Naive thymus-derived CD4-positive, alpha-beta T cell (primary cell): Measurements from ENCODE around the gene PABPN1L. TPM values are rescaled to one million over a fixed set of nuclear protein-coding genes. Genes with fewer than 3 reads are reported as not detected.
"Not testable (repeated sequence)": the region's sequence is repeated elsewhere in the genome, so short reads cannot be mapped to it uniquely, and the experiment has no call there.

Experiments used
- ATAC-seq: fragments of 150-1000 bp; cut with Tn5 transposase; 2 replicates; pipeline ENCODE4 v1.10.0; 2021; ENCODE audit warnings: mild to moderate bottlenecking, moderate library complexity
- CTCF ChIA-PET: fragments of 350-600 bp; sonication (Branson Sonifier 250); formaldehyde crosslinking; loops from one replicate; lab custom pipeline; 2021; ENCODE audit warnings: antibody characterized with exemption; lab: Charles Lee
- POLR2A ChIA-PET: fragments of 350-600 bp; sonication (Branson Sonifier 250); formaldehyde crosslinking; loops from one replicate; lab custom pipeline; 2021; ENCODE audit warnings: antibody characterized with exemption, inconsistent platforms; lab: Charles Lee
- DNase-seq, 9 donors: peaks; one replicate each; pipeline versions ENCODE4 v3.0.0 to v3.0.0-alpha.2; 2020 to 2022; ENCODE audit warnings: mixed read lengths in 1 of 9
- H3K27ac ChIP-seq: one replicate; pipeline ENCODE4 v1.7.0; 2013; ENCODE audit warnings: mild to moderate bottlenecking, low read depth, low read length, moderate library complexity
- H3K27me3 ChIP-seq, 2 donors: one replicate each; pipeline ENCODE4 v1.7.0; 2013; ENCODE audit warnings: low read length in 2 of 2, mild to moderate bottlenecking in 2 of 2, moderate library complexity in 2 of 2; ENCODE audit not compliant: control insufficient read depth in 2 of 2, insufficient read depth in 2 of 2
- H3K36me3 ChIP-seq, 3 experiments: 1 replicate in 2 of 3; 2 replicates in 1 of 3; pipeline ENCODE4 v1.7.0; 2013; ENCODE audit warnings: low read length in 3 of 3, mild to moderate bottlenecking in 3 of 3, moderate library complexity in 1 of 3; ENCODE audit not compliant: insufficient read depth in 3 of 3, control insufficient read depth in 2 of 3
- H3K4me1 ChIP-seq, 2 donors: one replicate each; pipeline ENCODE4 v1.7.0; 2013; ENCODE audit warnings: low read length in 2 of 2, mild to moderate bottlenecking in 2 of 2, moderate library complexity in 1 of 2; ENCODE audit not compliant: control insufficient read depth in 2 of 2, insufficient read depth in 2 of 2
- H3K4me3 ChIP-seq: 2 replicates; pipeline ENCODE4 v1.7.0; 2013; ENCODE audit warnings: mild to moderate bottlenecking, low read length
- H3K9me3 ChIP-seq, 3 experiments: 1 replicate in 2 of 3; 2 replicates in 1 of 3; pipeline ENCODE4 v1.7.0; 2013; ENCODE audit warnings: low read length in 3 of 3; ENCODE audit not compliant: control insufficient read depth in 2 of 3
- H3K27ac Mint-ChIP-seq, 9 donors: one replicate each; pipeline ENCODE4 v1.8.0; 2020 to 2022; ENCODE audit warnings: mixed read lengths in 9 of 9, mild to moderate bottlenecking in 8 of 9, moderate library complexity in 5 of 9, inconsistent platforms in 2 of 9
- H3K27me3 Mint-ChIP-seq, 5 donors: one replicate each; pipeline ENCODE4 v1.8.0; 2021 to 2022; ENCODE audit warnings: mixed read lengths in 5 of 5, mild to moderate bottlenecking in 1 of 5
- H3K36me3 Mint-ChIP-seq, 5 donors: one replicate each; pipeline ENCODE4 v1.8.0; 2020 to 2022; ENCODE audit warnings: mixed read lengths in 5 of 5, mild to moderate bottlenecking in 3 of 5, inconsistent platforms in 1 of 5
- H3K4me1 Mint-ChIP-seq, 7 donors: one replicate each; pipeline ENCODE4 v1.8.0; 2020 to 2022; ENCODE audit warnings: mixed read lengths in 7 of 7, mild to moderate bottlenecking in 3 of 7, inconsistent platforms in 1 of 7
- H3K4me3 Mint-ChIP-seq, 10 donors: one replicate each; pipeline ENCODE4 v1.8.0; 2020 to 2022; ENCODE audit warnings: mild to moderate bottlenecking in 10 of 10, mixed read lengths in 10 of 10, moderate library complexity in 6 of 10, inconsistent platforms in 2 of 10
- H3K9me3 Mint-ChIP-seq, 11 donors: one replicate each; pipeline ENCODE4 v1.8.0; 2020 to 2022; ENCODE audit warnings: mixed read lengths in 11 of 11, mild to moderate bottlenecking in 4 of 11, inconsistent platforms in 1 of 11, moderate library complexity in 1 of 11
- intact Hi-C, 2 donors: fragments of 100-400 bp; cut with micrococcal nuclease; formaldehyde crosslinking; loops; one replicate each; pipeline ENCODE4 v1.15.1; 2023
- polyA plus RNA-seq, 2 donors: library from polyadenylated mRNA; unstranded; fragments of 300-500 nt; fragmentation: Illumina TruSeq; gene quantifications; one replicate each; pipeline ENCODE4 v1.2.3, GENCODE V29; 2021
- total RNA-seq, 6 experiments: library from RNA in 5 of 6; stranded (reverse) in 5 of 6; gene quantifications; 1 replicate in 5 of 6; 2 replicates in 1 of 6; pipeline ENCODE4 v1.2.3 and lab custom pipeline; 2021 to 2026

The PABPN1L gene
- total and polyA plus RNA-seq, 7 experiments from 2014 or later = not detected

- POLR2A ChIA-PET = no interaction called here
- Histone ChIP-seq H3K4me1 (no peaks in the 10 kb centered on the region), H3K36me3 (peaks cover 0 to 56% (median 0%) of the 10 kb centered on the region in 3 experiments), H3K27ac (no peak overlapping the region), H3K9me3 (no peaks in the 10 kb centered on the region), H3K4me3 (no peak overlapping the region), H3K27me3 (no peaks in the 10 kb centered on the region)
- intact Hi-C loops = no loop called here
- H3K27me3 Mint-ChIP-seq = no peaks in the 10 kb centered on the region
- CTCF ChIA-PET = no interaction called here
- no peak overlapping the region for H3K27ac Mint-ChIP-seq
- ATAC-seq (no peak), DNase-seq (no peak)
- H3K4me3 Mint-ChIP-seq = no peak overlapping the region
- H3K4me1 Mint-ChIP-seq = no peaks in the 10 kb centered on the region
- H3K9me3 Mint-ChIP-seq = no peaks in the 10 kb centered on the region
- H3K36me3 Mint-ChIP-seq = peaks cover 0 to 6% (median 0%) of the 10 kb centered on the region in 5 donors
Observed at GRCh38 chr16:88825146-88825545, 41.3 kb downstream of the PABPN1L start.

GRCh38 chr16:88824256-88825077, 42.0 kb downstream of the PABPN1L start:
- CTCF ChIA-PET = no interaction called here
- Mint-ChIP-seq H3K9me3 (no peaks in the 10 kb centered on the region), H3K4me1 (no peaks in the 10 kb centered on the region), H3K36me3 (peaks cover 0 to 6% (median 0%) of the 10 kb centered on the region in 5 donors), H3K4me3 (no peak overlapping the region), H3K27ac (no peak overlapping the region), H3K27me3 (no peaks in the 10 kb centered on the region)
- POLR2A ChIA-PET = interaction anchor here (0.7 kb wide), 1 partner anchor 19 kb away, joined by 3 read pairs; no protein-coding TSS in a partner anchor
- Histone ChIP-seq H3K27ac (no peak overlapping the region), H3K27me3 (no peaks in the 10 kb centered on the region), H3K4me3 (no peak overlapping the region), H3K36me3 (peaks cover 0 to 53% (median 0%) of the 10 kb centered on the region in 3 experiments), H3K9me3 (no peaks in the 10 kb centered on the region), H3K4me1 (no peaks in the 10 kb centered on the region)
- intact Hi-C loops = no loop called here
- DNase-seq = no peak
- ATAC-seq = no peak

GRCh38 chr16:88823646-88824045, 42.8 kb downstream of the PABPN1L start:
- CTCF ChIA-PET, H3K27ac ChIP-seq, DNase-seq, H3K9me3 ChIP-seq, H3K4me3 Mint-ChIP-seq, H3K27me3 ChIP-seq, H3K27me3 Mint-ChIP-seq, intact Hi-C loops, H3K27ac Mint-ChIP-seq, H3K4me1 ChIP-seq, H3K36me3 Mint-ChIP-seq, H3K4me3 ChIP-seq, H3K4me1 Mint-ChIP-seq, H3K9me3 Mint-ChIP-seq, ATAC-seq: not testable (repeated sequence)
- H3K36me3 ChIP-seq = peaks cover 0 to 51% (median 0%) of the 10 kb centered on the region in 3 experiments
- POLR2A ChIA-PET = interaction anchor here (0.7 kb wide), 1 partner anchor 18 kb away, joined by 3 read pairs; no protein-coding TSS in a partner anchor

GRCh38 chr16:88822281-88823040, 44.0 kb downstream of the PABPN1L start:
- Mint-ChIP-seq H3K9me3 (no peaks in the 10 kb centered on the region), H3K27ac (peak overlapping the region in 1 of 9 donors; percentile 18), H3K36me3 (peaks cover 0 to 6% (median 0%) of the 10 kb centered on the region in 5 donors), H3K27me3 (no peaks in the 10 kb centered on the region), H3K4me1 (no peaks in the 10 kb centered on the region), H3K4me3 (no peak overlapping the region)
- Histone ChIP-seq H3K4me3 (no peak overlapping the region), H3K9me3 (no peaks in the 10 kb centered on the region), H3K36me3 (peaks cover 0 to 42% (median 0%) of the 10 kb centered on the region in 3 experiments), H3K4me1 (no peaks in the 10 kb centered on the region), H3K27me3 (no peaks in the 10 kb centered on the region), H3K27ac (no peak overlapping the region)
- ATAC-seq = no peak
- intact Hi-C loops = no loop called here
- no peak for DNase-seq
- POLR2A ChIA-PET = no interaction called here
- CTCF ChIA-PET = interaction anchor here (0.9 kb wide), 1 partner anchor 42 kb away, joined by 3 read pairs; no protein-coding TSS in a partner anchor

GRCh38 chr16:88821168-88821850, 45.2 kb downstream of the PABPN1L start:
- no peaks in the 10 kb centered on the region for H3K4me1 Mint-ChIP-seq
- Histone ChIP-seq H3K4me1 (no peaks in the 10 kb centered on the region), H3K36me3 (peaks cover 0 to 41% (median 0%) of the 10 kb centered on the region in 3 experiments), H3K27me3 (no peaks in the 10 kb centered on the region), H3K4me3 (no peak overlapping the region), H3K9me3 (no peaks in the 10 kb centered on the region), H3K27ac (no peak overlapping the region)
- H3K9me3 Mint-ChIP-seq = no peaks in the 10 kb centered on the region
- intact Hi-C loops = no loop called here
- H3K27ac Mint-ChIP-seq = no peak overlapping the region
- CTCF ChIA-PET = no interaction called here
- DNase-seq (no peak), ATAC-seq (no peak)
- peaks cover 0 to 6% (median 0%) of the 10 kb centered on the region in 5 donors for H3K36me3 Mint-ChIP-seq
- POLR2A ChIA-PET = no interaction called here
- H3K4me3 Mint-ChIP-seq = no peak overlapping the region
- no peaks in the 10 kb centered on the region for H3K27me3 Mint-ChIP-seq

GRCh38 chr16:88820385-88821025, 46.0 kb downstream of the PABPN1L start:
- H3K27me3 Mint-ChIP-seq = no peaks in the 10 kb centered on the region
- Histone ChIP-seq H3K4me3 (no peak overlapping the region), H3K36me3 (peaks cover 0 to 38% (median 0%) of the 10 kb centered on the region in 3 experiments), H3K27me3 (no peaks in the 10 kb centered on the region), H3K9me3 (no peaks in the 10 kb centered on the region), H3K27ac (no peak overlapping the region), H3K4me1 (no peaks in the 10 kb centered on the region)
- no peaks in the 10 kb centered on the region for H3K4me1 Mint-ChIP-seq
- no peak for ATAC-seq
- intact Hi-C loops = no loop called here
- H3K27ac Mint-ChIP-seq = no peak overlapping the region
- H3K9me3 Mint-ChIP-seq = no peaks in the 10 kb centered on the region
- CTCF ChIA-PET = no interaction called here
- peaks cover 0 to 6% (median 0%) of the 10 kb centered on the region in 5 donors for H3K36me3 Mint-ChIP-seq
- DNase-seq = no peak
- H3K4me3 Mint-ChIP-seq = no peak overlapping the region
- POLR2A ChIA-PET = no interaction called here
